ENCODE data around the gene IKZF3. TPM values are rescaled to one million over a fixed set of nuclear protein-coding genes. Genes with fewer than 3 reads are reported as not detected.
"Not testable (repeated sequence)": the region's sequence is repeated elsewhere in the genome, so short reads cannot be mapped to it uniquely, and the experiment has no call there.

IKZF3 gene
- total RNA-seq, 2 donors from 2014 or later = 4.8 to 5.6 TPM

- no peak overlapping the region for H3K27ac ChIP-seq
- no peaks in the 10 kb centered on the region for H3K9me3 ChIP-seq
- H3K27me3 ChIP-seq (replicated peaks; ENCODE audit: insufficient read depth) = peaks cover 20% of the 10 kb centered on the region
- no peak for TF ChIP-seq CTCF (IDR thresholded peaks at IDR 0.05)
- no peaks in the 10 kb centered on the region for H3K36me3 ChIP-seq
- ATAC-seq (ENCODE audit: insufficient number of reproducible peaks, low FRiP score, low read depth) (no peak), DNase-seq (ENCODE audit: low spot score) (no peak)
- H3K4me3 ChIP-seq = peak overlapping the region; percentile 42
- H3K4me1 ChIP-seq (ENCODE audit: control insufficient read depth in 1 of 2, low read depth in 2 of 2) = peaks cover 8% of the 10 kb centered on the region in 2 donors
Observed at GRCh38 chr17:39867084-39867879, 3.2 kb upstream of the IKZF3 start.

GRCh38 chr17:39866013-39866730 is 2.1 kb upstream of the IKZF3 start:
- Histone ChIP-seq H3K9me3 (no peaks in the 10 kb centered on the region), H3K4me3 (no peak overlapping the region), H3K4me1 (ENCODE audit: control insufficient read depth in 1 of 2, low read depth in 2 of 2) (peaks cover 8% of the 10 kb centered on the region in 2 donors), H3K27me3 (replicated peaks; ENCODE audit: insufficient read depth) (peaks cover 24% of the 10 kb centered on the region), H3K27ac (no peak overlapping the region), H3K36me3 (no peaks in the 10 kb centered on the region)
- no peak for TF ChIP-seq CTCF (IDR thresholded peaks at IDR 0.05)
- ATAC-seq (ENCODE audit: insufficient number of reproducible peaks, low FRiP score, low read depth) (no peak), DNase-seq (ENCODE audit: low spot score) (no peak)

GRCh38 chr17:39863244-39863917 is 731 bp downstream of the IKZF3 start:
- H3K36me3 ChIP-seq = no peaks in the 10 kb centered on the region
- H3K4me3 ChIP-seq = peak overlapping the region; percentile 62
- TF ChIP-seq CTCF (IDR thresholded peaks at IDR 0.05) = no peak
- H3K4me1 ChIP-seq (ENCODE audit: control insufficient read depth in 1 of 2, low read depth in 2 of 2) = peaks cover 8% of the 10 kb centered on the region in 2 donors
- H3K27ac ChIP-seq = no peak overlapping the region
- H3K27me3 ChIP-seq (replicated peaks; ENCODE audit: insufficient read depth) = peaks cover 24% of the 10 kb centered on the region
- no peak for DNase-seq (ENCODE audit: low spot score)
- no peak for ATAC-seq (ENCODE audit: insufficient number of reproducible peaks, low FRiP score, low read depth)
- H3K9me3 ChIP-seq = no peaks in the 10 kb centered on the region

DNA sequence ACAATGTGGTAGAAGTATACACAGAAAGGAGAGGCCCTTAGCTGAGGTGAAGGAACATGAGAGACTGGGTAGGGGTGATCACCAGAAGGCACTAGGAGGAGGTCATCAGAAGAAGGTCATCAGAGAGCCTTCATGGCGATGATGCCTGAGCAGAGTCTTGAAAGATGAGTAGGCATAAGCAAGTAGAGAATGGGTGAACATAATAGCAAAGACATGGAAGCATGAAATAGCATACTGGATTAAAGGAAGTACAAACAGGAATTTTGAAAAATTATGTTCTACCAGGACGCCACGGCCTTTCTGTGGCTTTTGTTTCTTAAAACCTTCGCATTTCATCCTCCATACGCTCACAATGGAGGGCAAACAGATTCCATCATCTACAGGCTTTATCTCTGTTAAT is 2.9 kb downstream of the IKZF3 start:
- no peaks in the 10 kb centered on the region for H3K9me3 ChIP-seq
- no peaks in the 10 kb centered on the region for H3K36me3 ChIP-seq
- no peak overlapping the region for H3K27ac ChIP-seq
- DNase-seq (ENCODE audit: low spot score) (no peak), ATAC-seq (ENCODE audit: insufficient number of reproducible peaks, low FRiP score, low read depth) (no peak)
- H3K4me3 ChIP-seq = no peak overlapping the region
- peaks cover 8% of the 10 kb centered on the region in 2 donors for H3K4me1 ChIP-seq (ENCODE audit: control insufficient read depth in 1 of 2, low read depth in 2 of 2)
- H3K27me3 ChIP-seq (replicated peaks; ENCODE audit: insufficient read depth) = peaks cover 24% of the 10 kb centered on the region
- TF ChIP-seq CTCF (IDR thresholded peaks at IDR 0.05) = no peak

DNA sequence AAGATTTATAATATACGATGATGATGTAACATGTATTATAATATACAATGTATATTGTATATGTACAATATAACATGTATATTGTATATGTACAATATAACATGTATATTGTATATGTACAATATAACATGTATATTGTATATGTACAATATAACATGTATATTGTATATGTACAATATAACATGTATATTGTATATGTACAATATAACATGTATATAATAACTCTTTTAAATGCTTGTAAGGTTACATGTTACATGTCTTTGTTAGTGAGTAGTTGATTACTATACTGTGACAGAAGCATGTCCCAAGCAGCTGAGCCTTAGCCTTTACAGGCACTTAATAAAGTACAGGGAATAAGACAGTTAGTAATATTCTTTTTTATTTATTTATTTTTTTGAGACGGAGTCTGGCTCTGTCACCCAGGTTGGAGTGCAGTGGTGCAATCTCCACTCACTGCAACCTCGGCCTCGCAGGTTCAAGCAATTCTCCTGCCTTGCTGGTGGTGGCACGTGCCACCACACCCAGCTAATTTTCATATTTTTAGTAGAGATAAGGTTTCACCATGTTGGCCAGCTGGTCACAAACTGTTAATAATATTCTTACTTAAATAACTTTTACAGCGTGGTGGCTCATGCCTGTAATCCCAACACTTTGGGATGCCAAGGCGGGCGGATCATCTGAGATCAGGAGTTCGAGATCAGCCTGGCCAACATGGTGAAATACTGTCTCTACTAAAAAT is 8.0 kb downstream of the IKZF3 start:
- DNase-seq (ENCODE audit: low spot score); H3K4me3 ChIP-seq; H3K27ac ChIP-seq; H3K36me3 ChIP-seq; ATAC-seq (ENCODE audit: insufficient number of reproducible peaks, low FRiP score, low read depth); H3K27me3 ChIP-seq (replicated peaks; ENCODE audit: insufficient read depth); H3K4me1 ChIP-seq (ENCODE audit: control insufficient read depth in 1 of 2, low read depth in 2 of 2); H3K9me3 ChIP-seq: not testable (repeated sequence)

Measured in thoracic aorta (tissue), 2 donors.